GM23338 (cell line): Measurements from ENCODE around the gene SLC45A2. TPM values are rescaled to one million over a fixed set of nuclear protein-coding genes. Genes with fewer than 3 reads are reported as not detected.

ENCODE experiments used
- ATAC-seq: fragments of 200-7000 bp; cut with Tn5 transposase; 3 replicates; pipeline ENCODE4 v1.9.1; 2020
- DNase-seq: peaks from one replicate; pipeline ENCODE4 v3.0.0-alpha.2; 2015; ENCODE audit warnings: low spot score
- H2AFZ ChIP-seq: fragments of 200-600 bp; sonication (generic); 2 replicates; pipeline ENCODE4 v1.8.0; 2016; ENCODE audit warnings: antibody characterized with exemption, mild to moderate bottlenecking, moderate library complexity
- H3F3A ChIP-seq: fragments of 200-600 bp; sonication (generic); replicated peaks from 2 replicates; pipeline ENCODE4 v1.8.0; 2017; ENCODE audit warnings: antibody characterized with exemption, mixed run types, low read depth
- H3K27ac ChIP-seq: fragments of 200-600 bp; sonication (generic); 2 replicates; pipeline ENCODE4 v1.6.1; 2016; ENCODE audit warnings: low read depth
- H3K27me3 ChIP-seq: fragments of 200-600 bp; sonication (generic); 2 replicates; pipeline ENCODE4 v1.8.0; 2016; ENCODE audit warnings: mild to moderate bottlenecking, mixed run types, moderate library complexity; ENCODE audit not compliant: insufficient read depth
- H3K36me3 ChIP-seq: fragments of 200-600 bp; sonication (generic); 2 replicates; pipeline ENCODE4 v1.8.0; 2016; ENCODE audit warnings: mild to moderate bottlenecking; ENCODE audit not compliant: insufficient read depth
- H3K4me1 ChIP-seq: fragments of 200-600 bp; sonication (generic); 2 replicates; pipeline ENCODE4 v1.8.0; 2016; ENCODE audit warnings: mild to moderate bottlenecking, moderate library complexity; ENCODE audit not compliant: insufficient read depth
- H3K4me2 ChIP-seq: fragments of 200-600 bp; sonication (generic); 2 replicates; pipeline ENCODE4 v1.7.1; 2017; ENCODE audit warnings: mixed run types
- H3K4me3 ChIP-seq: fragments of 200-600 bp; sonication (generic); 2 replicates; pipeline ENCODE4 v1.6.1; 2016; ENCODE audit warnings: mixed run types
- H3K79me2 ChIP-seq: fragments of 200-600 bp; sonication (generic); replicated peaks from 2 replicates; pipeline ENCODE4 v1.8.0; 2017; ENCODE audit warnings: mild to moderate bottlenecking; ENCODE audit not compliant: insufficient read depth
- H3K9me2 ChIP-seq: fragments of 200-600 bp; sonication (generic); 2 replicates; pipeline ENCODE4 v1.8.0; 2017; ENCODE audit not compliant: insufficient read depth
- H4K20me1 ChIP-seq: fragments of 200-600 bp; sonication (generic); replicated peaks from 2 replicates; pipeline ENCODE4 v1.8.0; 2017; ENCODE audit warnings: mild to moderate bottlenecking; ENCODE audit not compliant: insufficient read depth
- H3K27ac Mint-ChIP-seq: 2 replicates; pipeline ENCODE4 v1.8.0; 2020; ENCODE audit warnings: inconsistent platforms, mild to moderate bottlenecking, moderate library complexity, mixed read lengths
- H3K27me3 Mint-ChIP-seq: 3 replicates; pipeline ENCODE4 v1.8.0; 2022; ENCODE audit warnings: low read depth, mild to moderate bottlenecking, moderate library complexity, mixed read lengths, inconsistent platforms; ENCODE audit not compliant: insufficient read depth, poor library complexity
- H3K36me3 Mint-ChIP-seq: 3 replicates; pipeline ENCODE4 v1.8.0; 2021; ENCODE audit warnings: low read depth, mild to moderate bottlenecking, inconsistent platforms, moderate library complexity, mixed read lengths
- H3K4me1 Mint-ChIP-seq: 3 replicates; pipeline ENCODE4 v1.8.0; 2020; ENCODE audit warnings: mild to moderate bottlenecking, inconsistent platforms, mixed read lengths
- H3K4me3 Mint-ChIP-seq: 3 replicates; pipeline ENCODE4 v1.8.0; 2021; ENCODE audit warnings: moderate library complexity, mild to moderate bottlenecking, inconsistent platforms, mixed read lengths
- H3K9me3 Mint-ChIP-seq: 3 replicates; pipeline ENCODE4 v1.8.0; 2020; ENCODE audit warnings: moderate library complexity, mild to moderate bottlenecking, inconsistent platforms, mixed read lengths
- NANOG ChIP-seq: IDR thresholded peaks from 2 replicates; pipeline ENCODE4 v1.6.1; 2016; ENCODE audit warnings: antibody characterized with exemption, borderline replicate concordance
- ZNF462 ChIP-seq: fragments of 250-450 bp; sonication (Bioruptor Pico); IDR thresholded peaks from 2 replicates; pipeline ENCODE4 v1.5.0; 2020; ENCODE audit warnings: mild to moderate bottlenecking, moderate library complexity
- polyA plus RNA-seq: library from polyadenylated mRNA; unstranded; fragments of >200 nt; fragmentation: Nextera tagmentation; extraction: Ambion mirVana; gene quantifications from 2 replicates; pipeline ENCODE4 v1.2.1, GENCODE V29; 2016
- total RNA-seq: library from RNA; depleted of rRNA; stranded (reverse); fragments of >200 nt; shearing (Covaris generic); gene quantifications from 2 replicates; pipeline ENCODE4 v1.2.3, GENCODE V29; 2014

The SLC45A2 gene
- total and polyA plus RNA-seq, 2 experiments from 2014 or later, result not detected

DNA sequence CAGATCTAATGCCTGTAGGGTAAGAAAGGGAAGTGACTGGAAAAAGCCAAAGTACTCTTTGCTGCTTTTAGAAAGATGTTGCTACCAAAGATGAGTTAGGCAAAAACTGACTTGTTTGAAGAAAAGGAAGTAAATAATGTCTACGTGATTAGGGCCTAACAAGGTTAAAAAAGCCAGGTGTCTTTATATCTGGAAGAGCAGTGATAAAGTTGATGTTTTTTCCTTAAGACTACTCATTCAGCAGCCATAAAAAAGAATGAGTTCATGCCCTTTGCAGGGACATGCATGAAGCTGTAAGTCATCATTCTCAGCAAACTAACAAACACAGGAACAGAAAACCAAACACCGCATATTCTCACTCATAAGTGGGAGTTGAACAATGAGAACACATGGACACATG, 36.8 kb upstream of the SLC45A2 start (continued):
- no peak for TF ChIP-seq ZNF462

- H3K4me3 Mint-ChIP-seq, result no peak overlapping the region
- no peaks in the 10 kb centered on the region for H3K36me3 Mint-ChIP-seq
- H3K27ac ChIP-seq, result no peak overlapping the region
- no peaks in the 10 kb centered on the region for H3F3A ChIP-seq
- peaks cover 3% of the 10 kb centered on the region for H3K27me3 Mint-ChIP-seq
- peaks cover 8% of the 10 kb centered on the region for H3K4me1 ChIP-seq
- H3K4me2 ChIP-seq, result no peak overlapping the region
- no peaks in the 10 kb centered on the region for H3K79me2 ChIP-seq
- no peaks in the 10 kb centered on the region for H4K20me1 ChIP-seq
- H3K4me1 Mint-ChIP-seq, result peaks cover 16% of the 10 kb centered on the region
- no peaks in the 10 kb centered on the region for H3K9me2 ChIP-seq
- no peak for DNase-seq
- H3K36me3 ChIP-seq, result no peaks in the 10 kb centered on the region
- TF ChIP-seq NANOG (no peak), ZNF462 (no peak)
- ATAC-seq, result no peak
- no peaks in the 10 kb centered on the region for H3K27me3 ChIP-seq
- no peak overlapping the region for H3K27ac Mint-ChIP-seq
- H2AFZ ChIP-seq, result no peak overlapping the region
- H3K9me3 Mint-ChIP-seq, result no peaks in the 10 kb centered on the region
- no peak overlapping the region for H3K4me3 ChIP-seq
These were observed 36.2 kb upstream of the SLC45A2 start for GRCh38 chr5:34020726-34021125.
